Testis (tissue), 3 donors: ENCODE data around the gene DVL1. TPM values are rescaled to one million over a fixed set of nuclear protein-coding genes. Genes with fewer than 3 reads are reported as not detected.
"Not testable (repeated sequence)": the region's sequence is repeated elsewhere in the genome, so short reads cannot be mapped to it uniquely, and the experiment has no call there.

Experiments used
- DNase-seq: peaks from one replicate; pipeline ENCODE4 v3.0.0-alpha.2; 2019
- H3K27ac ChIP-seq, 2 donors: fragments of 200-600 bp; sonication (generic); one replicate each; pipeline ENCODE4 v1.5.1; 2019
- H3K27me3 ChIP-seq: fragments of 200-600 bp; sonication (generic); one replicate; pipeline ENCODE4 v1.5.1; 2019
- H3K36me3 ChIP-seq: fragments of 200-600 bp; sonication (generic); one replicate; pipeline ENCODE4 v1.5.1; 2017; ENCODE audit warnings: low read depth; ENCODE audit errors: missing control alignments
- H3K4me1 ChIP-seq: fragments of 200-600 bp; sonication (generic); one replicate; pipeline ENCODE4 v1.5.1; 2019
- H3K4me3 ChIP-seq, 2 donors: fragments of 200-600 bp; sonication (generic); one replicate each; pipeline ENCODE4 v1.5.1; 2017 to 2019
- H3K9me3 ChIP-seq: fragments of 200-600 bp; sonication (generic); one replicate; pipeline ENCODE4 v1.5.1; 2017
- CTCF ChIP-seq, 3 experiments: fragments of 450-650 bp in 2 of 3; fragments of 200-600 bp in 1 of 3; sonication (generic) in 1 of 3; IDR thresholded peaks; one replicate each; pipeline ENCODE4 v1.5.1; 2016 to 2019; ENCODE audit warnings: antibody characterized with exemption in 3 of 3, mild to moderate bottlenecking in 2 of 3, moderate library complexity in 1 of 3
- POLR2A ChIP-seq: fragments of 450-650 bp; IDR thresholded peaks from one replicate; pipeline ENCODE4 v1.6.1; 2017; ENCODE audit warnings: antibody characterized with exemption, mild to moderate bottlenecking, moderate library complexity
- WGBS, 2 donors: methylation state at CpG; one replicate each; pipeline ENCODE4 v1.1.5; 2018; 5-methylcytosine and 5-hydroxymethylcytosine counted together
- intact Hi-C: fragments of 100-400 bp; cut with DNase I; formaldehyde crosslinking; loops from one replicate; pipeline ENCODE4 v1.15.1; 2023; ENCODE audit warnings: low total_unique reads
- polyA plus RNA-seq: library from polyadenylated mRNA; stranded (reverse); fragments of 350-450 nt; fragmentation: Illumina TruSeq; extraction: RNeasy Lipid Tissue Mini Kit (QIAGEN cat#74804); gene quantifications from one replicate; pipeline ENCODE4 v1.2.3, GENCODE V29; 2014; ENCODE audit warnings: low read depth, low replicate concordance; ENCODE audit not compliant: insufficient read depth
- total RNA-seq, 2 donors: library from RNA; depleted of rRNA; stranded (reverse); fragments of >200 nt; gene quantifications; one replicate each; pipeline ENCODE4 v1.2.3, GENCODE V29; 2016

DVL1 gene
- total and polyA plus RNA-seq, 3 donors from 2014 or later = 65.8 to 183 (median 169) TPM

GRCh38 chr1:1318131-1318652, 31.0 kb downstream of the DVL1 start:
- intact Hi-C loops = no loop called here
- TF ChIP-seq CTCF (IDR thresholded peaks at IDR 0.05) = no peak
- no peak for TF ChIP-seq POLR2A
- Histone ChIP-seq H3K9me3 (no peaks in the 10 kb centered on the region), H3K36me3 (no peaks in the 10 kb centered on the region), H3K27ac (peak overlapping the region in 1 of 2 donors; percentile 37), H3K4me3 (no peak overlapping the region), H3K4me1 (peaks cover 18% of the 10 kb centered on the region), H3K27me3 (no peaks in the 10 kb centered on the region)
- 55 to 64% methylated on average over 9 of the region's 9 CpGs for WGBS, 2 donors
- DNase-seq = peak; percentile 91

DNA sequence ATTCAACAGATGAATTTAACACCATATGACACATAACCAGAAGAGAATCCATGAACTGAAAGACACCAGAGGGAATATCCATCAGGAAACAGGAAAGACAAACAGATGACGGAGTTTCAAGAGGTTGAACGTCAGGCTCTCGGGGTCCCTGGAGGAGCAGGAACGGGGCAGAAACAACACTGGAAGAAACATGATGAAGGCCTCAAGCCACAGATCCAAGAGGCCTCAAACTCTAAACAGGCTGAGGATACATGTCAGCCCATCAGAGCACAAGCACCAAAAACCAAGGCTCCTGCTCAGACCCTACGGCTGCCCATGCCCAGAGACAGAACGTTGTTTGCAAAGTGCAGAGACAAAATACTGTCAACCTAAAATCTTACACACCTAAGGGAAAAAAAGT, 31.8 kb downstream of the DVL1 start:
- Histone ChIP-seq H3K27me3 (no peaks in the 10 kb centered on the region), H3K36me3 (no peaks in the 10 kb centered on the region), H3K4me1 (peaks cover 10% of the 10 kb centered on the region), H3K9me3 (no peaks in the 10 kb centered on the region), H3K4me3 (no peak overlapping the region), H3K27ac (peak overlapping the region in 1 of 2 donors; percentile 37)
- intact Hi-C loops = no loop called here
- 89 to 90% methylated on average over 6 of the region's 6 CpGs for WGBS, 2 donors
- no peak for DNase-seq
- TF ChIP-seq CTCF (IDR thresholded peaks at IDR 0.05) (no peak), POLR2A (no peak)

DNA sequence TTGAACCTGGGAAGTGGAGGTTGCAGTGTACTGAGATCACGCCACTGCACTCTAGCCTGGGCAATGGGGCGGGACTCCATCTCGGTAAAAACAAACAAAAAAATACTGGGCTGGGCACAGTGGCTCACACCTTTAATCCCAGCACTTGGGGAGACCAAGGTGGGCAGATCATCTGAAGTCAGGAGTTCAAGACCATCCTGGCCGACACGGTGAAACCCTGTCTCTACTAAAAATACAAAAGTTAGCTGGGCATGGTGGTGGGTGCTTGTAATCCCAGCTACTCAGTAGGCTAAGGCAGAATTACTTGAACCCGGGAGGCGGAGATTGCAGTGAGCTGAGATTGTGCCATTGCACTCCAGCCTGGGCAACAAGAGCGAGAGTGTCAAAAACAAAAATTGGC, 33.0 kb downstream of the DVL1 start:
- H3K4me1 ChIP-seq = peaks cover 10% of the 10 kb centered on the region
- WGBS, 2 donors = 92 to 95% methylated on average over 8 of the region's 8 CpGs
- intact Hi-C loops = not testable (repeated sequence)

DNA sequence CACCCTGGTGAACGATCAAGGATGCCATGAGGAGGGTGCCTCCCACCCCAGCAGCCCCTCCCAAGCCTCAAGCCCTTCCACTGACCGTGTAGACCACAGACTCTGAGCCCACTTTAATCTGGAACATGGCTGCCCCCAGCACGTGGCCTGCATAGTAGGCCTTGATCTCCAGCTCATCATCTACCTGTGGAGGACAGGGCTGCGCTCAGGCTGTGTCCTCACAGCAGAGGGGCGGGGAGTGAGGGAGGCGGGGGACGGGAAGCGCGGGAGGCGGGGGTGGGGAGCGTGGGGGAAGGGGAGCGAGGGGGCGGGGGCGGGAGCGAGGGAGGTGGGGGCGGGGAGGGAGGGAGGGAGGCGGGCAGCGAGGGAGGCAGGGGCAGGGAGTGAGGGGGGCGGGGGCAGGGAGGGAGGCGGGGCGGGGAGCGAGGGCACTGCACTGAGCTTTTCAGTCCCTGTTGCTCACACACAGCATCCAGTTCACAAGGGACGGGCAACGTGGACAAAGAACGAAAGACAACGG, 33.7 kb downstream of the DVL1 start:
- WGBS, 2 donors = 74 to 81% methylated on average over 13 to 26 of the region's 26 CpGs
- no peak for DNase-seq
- intact Hi-C loops = no loop called here
- no peak overlapping the region for H3K4me3 ChIP-seq
- H3K27me3 ChIP-seq = no peaks in the 10 kb centered on the region
- H3K9me3 ChIP-seq = no peaks in the 10 kb centered on the region
- H3K36me3 ChIP-seq = no peaks in the 10 kb centered on the region
- no peak for TF ChIP-seq CTCF (IDR thresholded peaks at IDR 0.05)
- TF ChIP-seq POLR2A = no peak
- peaks cover 10% of the 10 kb centered on the region for H3K4me1 ChIP-seq
- no peak overlapping the region for H3K27ac ChIP-seq

More for the DNA sequence above, 33.0 kb downstream of the DVL1 start:
- H3K36me3 ChIP-seq, H3K27ac ChIP-seq, DNase-seq, H3K27me3 ChIP-seq, H3K9me3 ChIP-seq, H3K4me3 ChIP-seq: not testable (repeated sequence)

GRCh38 chr1:1314678-1315335, 34.4 kb downstream of the DVL1 start:
- Histone ChIP-seq H3K27me3 (no peaks in the 10 kb centered on the region), H3K9me3 (no peaks in the 10 kb centered on the region), H3K27ac (no peak overlapping the region), H3K4me1 (peaks cover 10% of the 10 kb centered on the region), H3K36me3 (no peaks in the 10 kb centered on the region), H3K4me3 (no peak overlapping the region)
- DNase-seq = no peak
- intact Hi-C loops = no loop called here
- TF ChIP-seq POLR2A (no peak), CTCF (IDR thresholded peaks at IDR 0.05) (no peak)
- WGBS, 2 donors = 89 to 92% methylated on average over 22 to 23 of the region's 23 CpGs
